Endothelial cell of umbilical vein (primary cell): ENCODE results near the gene MORC3. TPM values are rescaled to one million over a fixed set of nuclear protein-coding genes. Genes with fewer than 3 reads are reported as not detected.

ENCODE experiments used
- BruUV-seq: library from RNA; stranded (reverse); fragments of 400-500 nt; replicated peaks from 2 replicates; lab custom pipeline; 2021; lab: Mats Ljungman, UMichigan
- CTCF ChIA-PET: fragments of 300-600, 350-600 bp; sonication (Branson Sonifier 250); formaldehyde crosslinking; loops from one replicate; lab custom pipeline; 2021; ENCODE audit warnings: antibody characterized with exemption, inconsistent platforms; lab: Charles Lee
- POLR2A ChIA-PET: fragments of 300-600, 350-600 bp; sonication (Branson Sonifier 250); formaldehyde crosslinking; loops from one replicate; lab custom pipeline; 2021; ENCODE audit warnings: antibody characterized with exemption, inconsistent platforms; lab: Charles Lee
- DNase-seq: peaks from one replicate; pipeline ENCODE4 v3.0.0-alpha.2; 2011; ENCODE audit warnings: low read depth, low spot score
- FAIRE-seq: peaks from 2 replicates; lab custom pipeline; 2011; peaks lifted over from hg19 to GRCh38; lab: Jason Lieb, UNC
- H2AFZ ChIP-seq: 2 replicates; pipeline ENCODE4 v1.6.0; 2012; ENCODE audit warnings: low read depth, low read length, control low read depth, inconsistent platforms
- H3K27ac ChIP-seq: 2 replicates; pipeline ENCODE4 v1.5.1; 2011; ENCODE audit warnings: low read depth, mild to moderate bottlenecking, control low read depth, low read length, moderate library complexity; ENCODE audit not compliant: insufficient read depth
- H3K27me3 ChIP-seq, 2 experiments: 2 replicates each; pipeline versions ENCODE4 v1.6.0 to v1.6.1; 2011; ENCODE audit warnings: low read length in 2 of 2, mixed read lengths in 1 of 2; ENCODE audit not compliant: control insufficient read depth in 2 of 2, insufficient read depth in 2 of 2
- H3K36me3 ChIP-seq, 2 experiments: 2 replicates in 1 of 2; 3 replicates in 1 of 2; pipeline ENCODE4 v1.5.1; 2011; ENCODE audit warnings: low read length in 2 of 2, mild to moderate bottlenecking in 1 of 2, moderate library complexity in 1 of 2; ENCODE audit not compliant: control insufficient read depth in 2 of 2, insufficient read depth in 2 of 2; ENCODE audit errors: extremely low read depth in 1 of 2
- H3K4me1 ChIP-seq: 3 replicates; pipeline ENCODE4 v1.5.1; 2011; ENCODE audit warnings: mild to moderate bottlenecking, low read length; ENCODE audit not compliant: control insufficient read depth, insufficient read depth; ENCODE audit errors: extremely low read depth
- H3K4me2 ChIP-seq: 2 replicates; pipeline ENCODE4 v1.6.1; 2011; ENCODE audit warnings: low read length, control low read depth, mixed read lengths; ENCODE audit not compliant: insufficient read depth
- H3K4me3 ChIP-seq, 3 experiments: fragments of 200-600 bp in 1 of 3; sonication (generic), shearing (Covaris generic) in 1 of 3; replicated peaks in 1 of 3; 2 replicates each; pipeline ENCODE4 v1.5.1; 2011 to 2016; ENCODE audit warnings: control low read depth in 3 of 3, low read length in 3 of 3, mild to moderate bottlenecking in 2 of 3, inconsistent platforms in 1 of 3, low read depth in 1 of 3, moderate library complexity in 1 of 3; ENCODE audit not compliant: insufficient read depth in 1 of 3
- H3K79me2 ChIP-seq: 2 replicates; pipeline ENCODE4 v1.6.0; 2012; ENCODE audit warnings: low read length, inconsistent platforms; ENCODE audit not compliant: control insufficient read depth, insufficient read depth
- H3K9ac ChIP-seq: replicated peaks from 2 replicates; pipeline ENCODE3; 2011; ENCODE audit warnings: low read length, control low read depth; ENCODE audit not compliant: insufficient read depth; ENCODE audit errors: extremely low read depth
- H3K9me1 ChIP-seq: replicated peaks from 3 replicates; pipeline ENCODE4 v1.6.0; 2011; ENCODE audit warnings: mild to moderate bottlenecking, low read length; ENCODE audit not compliant: control insufficient read depth, insufficient read depth; ENCODE audit errors: extremely low read depth
- H3K9me3 ChIP-seq: replicated peaks from 2 replicates; pipeline ENCODE4 v1.5.1; 2012; ENCODE audit warnings: low read length, inconsistent platforms; ENCODE audit not compliant: control insufficient read depth, insufficient read depth
- H4K20me1 ChIP-seq: replicated peaks from 2 replicates; pipeline ENCODE3; 2011; ENCODE audit warnings: mild to moderate bottlenecking, low read length; ENCODE audit not compliant: control insufficient read depth, insufficient read depth; ENCODE audit errors: extremely low read depth
- EZH2 ChIP-seq: IDR thresholded peaks from 2 replicates; pipeline ENCODE4 v1.6.1; 2012; ENCODE audit warnings: borderline replicate concordance, low read depth, mild to moderate bottlenecking, moderate library complexity, low read length, inconsistent platforms; ENCODE audit not compliant: severe bottlenecking
- FOS ChIP-seq: IDR thresholded peaks from 2 replicates; pipeline ENCODE4 v1.6.1; 2011; ENCODE audit warnings: mild to moderate bottlenecking, low read length, moderate library complexity, borderline replicate concordance; ENCODE audit not compliant: insufficient read depth
- GATA2 ChIP-seq: IDR thresholded peaks from 2 replicates; pipeline ENCODE4 v1.7.0; 2011; ENCODE audit warnings: low read depth, mild to moderate bottlenecking, moderate library complexity, mixed read lengths, low read length; ENCODE audit not compliant: insufficient read length, insufficient read depth
- JUN ChIP-seq: IDR thresholded peaks from 2 replicates; pipeline ENCODE4 v1.6.1; 2011; ENCODE audit warnings: borderline replicate concordance, low read depth; ENCODE audit not compliant: insufficient read length, insufficient read depth
- MAX ChIP-seq: IDR thresholded peaks from 2 replicates; pipeline ENCODE4 v1.6.1; 2011; ENCODE audit not compliant: insufficient read depth, insufficient read length
- MYC ChIP-seq: IDR thresholded peaks from one replicate; pipeline ENCODE4 v1.6.1; 2011; ENCODE audit warnings: mild to moderate bottlenecking, low read depth, low read length
- POLR2A ChIP-seq: IDR thresholded peaks from 2 replicates; pipeline ENCODE4 v1.6.1; 2012; ENCODE audit warnings: low read depth, mild to moderate bottlenecking, control low read depth, low read length
- POLR2AphosphoS5 ChIP-seq: IDR thresholded peaks from 2 replicates; pipeline ENCODE4 v1.6.1; 2012; ENCODE audit warnings: low read depth, mild to moderate bottlenecking, control low read depth, low read length, moderate library complexity; ENCODE audit not compliant: insufficient read depth
- dilution Hi-C: fragments of 300-500 bp; cut with MboI; formaldehyde crosslinking; loops from one replicate; pipeline ENCODE4 v1.15.0; 2019; ENCODE audit warnings: low sequenced_read_pairs; ENCODE audit not compliant: extremely low pct_ligation_motif_present
- intact Hi-C: fragments of 100-400 bp; cut with micrococcal nuclease; formaldehyde crosslinking; loops from one replicate; pipeline ENCODE4 v1.10.0; 2022
- polyA plus RNA-seq, 4 experiments: library from polyadenylated mRNA; depleted of rRNA in 3 of 4; stranded (reverse) in 3 of 4; unstranded in 1 of 4; fragments of >200 nt; gene quantifications; 2 replicates each; pipeline versions ENCODE4 v1.2.1 to v1.2.3, GENCODE V29; 2011 to 2012; ENCODE audit warnings: missing spikeins in 1 of 4
- total RNA-seq: library from RNA; stranded (reverse); gene quantifications from 2 replicates; pipeline ENCODE4 v1.2.3, GENCODE V29; 2021
- TF ChIP-seq, protein P1 (sequence below), 2 donors: IDR thresholded peaks; 1 replicate in 1 of 2; 2 replicates in 1 of 2; pipeline ENCODE4 v1.5.1; 2011; ENCODE audit warnings: low read length in 2 of 2, mild to moderate bottlenecking in 2 of 2, moderate library complexity in 2 of 2, control low read depth in 1 of 2, inconsistent platforms in 1 of 2, low read depth in 1 of 2; ENCODE audit not compliant: insufficient read depth in 1 of 2; ENCODE audit errors: extremely low read depth in 1 of 2

MORC3 gene
- total and polyA plus RNA-seq, 2 donors (not counting 3 experiments of a cell fraction or from before 2014, with no cell fraction given), result 7.3 to 25.3 TPM

- no peak overlapping the region for H3K27ac ChIP-seq
- ChIA-PET CTCF (interaction anchor here (1.7 kb wide), 1 partner anchor 11 kb away, joined by 7 read pairs; no protein-coding TSS in a partner anchor), POLR2A (no interaction called here)
- intact Hi-C loops (no loop called here), dilution Hi-C loops (no loop called here)
- BruUV-seq, result no TSS peak
- FAIRE-seq (no peak), DNase-seq (no peak)
- H3K9me3 ChIP-seq, result no peaks in the 10 kb centered on the region
- no peaks in the 10 kb centered on the region for H3K27me3 ChIP-seq
- no peak overlapping the region for H2AFZ ChIP-seq
- no peak overlapping the region for H3K4me3 ChIP-seq
- H3K79me2 ChIP-seq, result no peaks in the 10 kb centered on the region
- peaks cover 4% of the 10 kb centered on the region for H3K4me1 ChIP-seq
- no peaks in the 10 kb centered on the region for H3K9me1 ChIP-seq
- no peak overlapping the region for H3K4me2 ChIP-seq
- no peaks in the 10 kb centered on the region for H4K20me1 ChIP-seq
- H3K9ac ChIP-seq, result no peak overlapping the region
- H3K36me3 ChIP-seq, result no peaks in the 10 kb centered on the region
- no peak for TF ChIP-seq MAX
These were observed 91.3 kb downstream of the MORC3 start for GRCh38 chr21:36411301-36411700.

DNA sequence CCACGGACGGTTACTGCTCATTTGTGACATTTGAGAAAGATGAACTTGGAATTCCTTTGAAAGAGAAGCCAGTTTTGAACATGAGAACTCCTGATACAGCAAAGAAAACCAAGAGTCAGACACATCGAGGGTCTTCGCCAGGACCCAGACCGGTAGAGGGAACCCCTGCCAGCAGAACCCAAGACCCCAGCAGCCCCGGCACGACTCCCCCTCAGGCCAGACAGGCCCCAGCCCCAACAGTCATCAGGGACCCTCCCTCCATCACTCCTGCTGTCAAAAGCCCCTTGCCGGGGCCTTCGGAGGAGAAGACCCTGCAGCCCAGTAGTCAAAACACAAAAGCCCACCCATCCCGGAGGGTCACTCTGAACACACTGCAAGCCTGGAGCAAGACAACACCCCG lies 92.9 kb downstream of the MORC3 start:
- Histone ChIP-seq H3K4me1 (peaks cover 4% of the 10 kb centered on the region), H3K79me2 (no peaks in the 10 kb centered on the region), H3K9me3 (no peaks in the 10 kb centered on the region), H3K9ac (no peak overlapping the region), H3K4me3 (no peak overlapping the region), H3K27me3 (no peaks in the 10 kb centered on the region), H3K9me1 (no peaks in the 10 kb centered on the region), H4K20me1 (no peaks in the 10 kb centered on the region), H3K27ac (no peak overlapping the region), H2AFZ (no peak overlapping the region), H3K36me3 (no peaks in the 10 kb centered on the region), H3K4me2 (no peak overlapping the region)
- TF ChIP-seq POLR2A, result no peak
- TF ChIP-seq JUN, result no peak
- TF ChIP-seq EZH2, result no peak
- TF ChIP-seq MAX, result no peak
- TF ChIP-seq, protein P1, sequence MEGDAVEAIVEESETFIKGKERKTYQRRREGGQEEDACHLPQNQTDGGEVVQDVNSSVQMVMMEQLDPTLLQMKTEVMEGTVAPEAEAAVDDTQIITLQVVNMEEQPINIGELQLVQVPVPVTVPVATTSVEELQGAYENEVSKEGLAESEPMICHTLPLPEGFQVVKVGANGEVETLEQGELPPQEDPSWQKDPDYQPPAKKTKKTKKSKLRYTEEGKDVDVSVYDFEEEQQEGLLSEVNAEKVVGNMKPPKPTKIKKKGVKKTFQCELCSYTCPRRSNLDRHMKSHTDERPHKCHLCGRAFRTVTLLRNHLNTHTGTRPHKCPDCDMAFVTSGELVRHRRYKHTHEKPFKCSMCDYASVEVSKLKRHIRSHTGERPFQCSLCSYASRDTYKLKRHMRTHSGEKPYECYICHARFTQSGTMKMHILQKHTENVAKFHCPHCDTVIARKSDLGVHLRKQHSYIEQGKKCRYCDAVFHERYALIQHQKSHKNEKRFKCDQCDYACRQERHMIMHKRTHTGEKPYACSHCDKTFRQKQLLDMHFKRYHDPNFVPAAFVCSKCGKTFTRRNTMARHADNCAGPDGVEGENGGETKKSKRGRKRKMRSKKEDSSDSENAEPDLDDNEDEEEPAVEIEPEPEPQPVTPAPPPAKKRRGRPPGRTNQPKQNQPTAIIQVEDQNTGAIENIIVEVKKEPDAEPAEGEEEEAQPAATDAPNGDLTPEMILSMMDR (IDR thresholded peaks at IDR 0.05; ENCODE audit: extremely low read depth in 1 of 2, insufficient read depth in 1 of 2, low read depth in 1 of 2, low read length in 2 of 2), result no peak
- no peak for TF ChIP-seq MYC
- no peak for TF ChIP-seq GATA2
- TF ChIP-seq POLR2AphosphoS5, result no peak
- TF ChIP-seq FOS, result no peak
- no peak for FAIRE-seq
- dilution Hi-C loops (no loop called here), intact Hi-C loops (no loop called here)
- no TSS peak for BruUV-seq
- ChIA-PET POLR2A (no interaction called here), CTCF (no interaction called here)
- no peak for DNase-seq
